HG02885 (cell line): Measurements from ENCODE around the gene ZNF107.
A peak's percentile ranks its signal among the peaks of the same experiment; 100 is the strongest.

Experiments
- ATAC-seq: cut with Tn5 transposase; IDR thresholded peaks from one replicate; pipeline ENCODE4 v1.9.1; 2021; ENCODE audit warnings: mild to moderate bottlenecking; ENCODE audit not compliant: unreplicated experiment, poor library complexity

Gene ZNF107

GRCh38 chr7:64665980-64666662, at the start of gene ZNF107:
ZNF107 (plus strand) TSS chr7:64666133; CDS start chr7:64666283, 150 bp downstream.
- ATAC-seq = peak; percentile 98

DNA sequence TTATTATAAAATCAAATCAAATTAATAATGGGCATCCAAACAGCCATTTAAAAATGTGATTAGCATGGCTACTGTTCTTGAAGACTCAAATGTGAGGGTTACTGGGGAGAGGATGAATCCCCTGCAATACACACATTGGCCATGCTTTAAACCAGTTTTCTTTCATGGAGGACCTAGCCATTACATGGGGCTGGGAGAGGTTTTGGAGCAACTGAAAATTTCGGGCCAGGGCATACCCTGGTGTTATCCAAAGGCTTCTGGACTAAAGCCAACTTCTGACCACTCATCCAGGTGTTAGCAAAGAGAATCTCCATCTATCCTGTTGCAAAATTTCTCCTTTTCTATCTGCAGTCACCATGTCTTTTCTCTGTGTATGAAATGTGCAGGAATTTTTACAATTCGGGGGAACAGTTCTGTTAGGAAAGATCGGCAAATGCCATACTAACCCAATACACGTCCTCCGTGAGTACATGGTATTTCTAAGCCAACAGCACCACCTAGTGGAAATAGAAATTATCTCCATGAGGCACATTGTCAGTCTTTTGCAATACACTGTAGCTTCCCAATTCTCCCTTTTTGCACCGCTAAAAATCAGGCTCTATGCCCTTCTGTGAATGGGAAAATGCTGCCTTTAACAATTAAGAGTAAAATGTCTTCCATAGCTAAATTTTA, 47.0 kb upstream of the ZNF107 start:
- no peak for ATAC-seq

DNA sequence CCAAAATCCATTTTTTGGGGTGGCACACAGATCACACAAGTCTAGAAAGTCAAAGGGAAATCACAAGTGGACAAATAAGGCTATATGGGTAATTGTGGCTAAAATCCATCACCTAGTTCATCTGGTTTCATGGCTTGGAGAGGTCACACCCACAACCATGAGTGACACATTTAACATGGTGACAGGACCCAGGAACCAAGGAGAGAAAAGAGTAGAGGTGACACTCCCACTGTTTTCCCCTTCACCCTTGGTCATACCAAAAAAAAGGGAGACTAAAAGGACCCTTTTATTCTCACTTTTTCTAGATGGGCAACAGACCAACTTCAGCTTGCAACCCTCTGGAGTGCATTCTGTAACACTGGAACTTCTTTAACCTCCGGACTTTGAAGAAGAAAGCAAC, 46.2 kb upstream of the ZNF107 start:
- no peak for ATAC-seq

GRCh38 chr7:64621656-64622055, 44.3 kb upstream of the ZNF107 start:
- no peak for ATAC-seq

GRCh38 chr7:64625114-64626082, 40.5 kb upstream of the ZNF107 start:
- no peak for ATAC-seq

DNA sequence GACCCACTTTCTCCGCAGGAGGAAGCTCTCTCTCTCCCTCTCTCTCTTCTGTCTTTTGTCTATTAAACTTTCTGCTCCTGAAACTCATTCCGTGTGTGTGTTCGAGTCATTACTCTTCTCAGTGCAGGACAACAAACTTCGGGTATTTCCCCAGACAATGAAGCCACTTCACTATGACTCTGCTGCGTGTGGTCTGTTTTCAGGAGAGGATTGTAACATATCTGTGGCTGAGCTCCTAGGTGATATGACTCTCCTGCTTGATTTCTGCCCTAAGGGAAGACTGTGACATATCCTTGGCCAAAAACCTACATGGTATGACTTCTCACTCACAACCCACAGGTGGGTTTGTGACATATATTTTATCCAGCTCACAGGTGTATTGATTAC, 39.9 kb upstream of the ZNF107 start:
- no peak for ATAC-seq

DNA sequence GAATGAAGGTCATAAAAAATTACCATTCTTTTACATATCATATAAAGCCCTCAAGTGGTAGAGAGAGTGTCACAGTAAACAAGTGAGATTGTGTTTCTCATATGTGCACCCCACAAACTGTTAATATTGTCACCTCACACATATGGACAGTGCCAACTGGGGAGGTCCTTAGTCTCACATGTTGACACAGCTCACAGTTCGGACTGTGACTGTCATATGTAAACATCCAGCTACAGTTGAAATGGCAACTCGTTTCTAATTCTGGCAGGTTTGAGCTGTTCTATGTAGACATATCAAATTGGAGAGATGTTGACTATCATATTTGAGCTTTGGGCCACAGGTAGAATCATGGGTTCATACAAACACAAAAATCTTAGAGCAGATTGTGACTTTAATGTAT, 39.4 kb upstream of the ZNF107 start:
- ATAC-seq = no peak

DNA sequence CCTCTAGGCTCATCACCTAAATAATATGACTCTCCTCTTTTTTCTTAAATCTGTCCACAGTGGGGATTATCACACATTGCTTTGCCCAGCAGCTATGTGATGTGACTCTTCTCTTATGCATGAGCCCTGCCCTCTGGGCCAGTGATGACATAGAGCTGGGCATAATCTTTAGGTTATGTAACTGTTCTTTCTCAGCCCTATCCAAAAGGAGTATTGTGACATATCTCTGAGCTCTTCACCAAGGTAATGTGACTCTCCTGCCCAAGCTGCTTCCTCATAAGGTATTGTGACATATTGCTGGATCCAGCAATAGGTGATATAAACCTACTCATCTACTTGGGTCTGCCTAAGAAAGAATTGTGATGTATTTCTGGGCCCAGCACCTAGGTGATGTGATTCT, 37.7 kb upstream of the ZNF107 start:
- no peak for ATAC-seq

DNA sequence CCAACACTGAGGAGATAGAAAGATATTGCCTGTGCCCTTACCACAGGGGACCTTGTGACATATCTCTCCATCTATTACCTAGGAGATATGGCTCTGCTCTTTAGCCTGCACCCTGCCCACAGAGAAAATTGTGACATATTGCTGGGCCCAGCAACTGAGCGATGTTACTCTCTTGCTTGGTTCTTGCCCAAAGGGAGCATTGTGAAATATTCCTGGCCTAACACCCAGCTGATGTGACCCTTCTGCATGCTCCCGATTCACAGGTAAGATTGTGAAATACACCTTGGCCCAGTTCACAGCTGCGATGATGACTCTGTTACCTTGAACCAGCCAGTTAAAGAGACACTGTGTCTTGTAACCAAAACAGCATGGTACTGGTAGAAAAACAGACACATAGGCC, 37.2 kb upstream of the ZNF107 start:
- no peak for ATAC-seq

DNA sequence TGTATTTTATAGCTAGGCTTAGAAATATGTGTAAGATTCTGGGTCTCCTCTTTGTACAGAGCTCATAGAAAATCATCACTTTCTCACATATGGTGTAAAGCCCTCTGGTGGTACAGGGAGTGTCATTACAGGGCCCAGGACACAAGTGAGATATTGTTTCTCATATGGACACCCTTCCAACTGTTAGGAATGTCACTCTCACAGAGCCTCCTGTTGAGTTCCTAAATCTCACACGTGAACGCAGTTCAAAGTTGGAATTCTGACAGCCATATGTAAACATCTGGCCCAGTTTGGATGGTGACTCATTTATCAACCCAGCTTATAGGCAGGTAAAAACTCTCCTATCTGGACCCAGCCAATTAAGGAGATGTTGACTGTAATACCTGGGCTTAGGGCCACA, 35.4 kb upstream of the ZNF107 start:
- ATAC-seq = no peak

DNA sequence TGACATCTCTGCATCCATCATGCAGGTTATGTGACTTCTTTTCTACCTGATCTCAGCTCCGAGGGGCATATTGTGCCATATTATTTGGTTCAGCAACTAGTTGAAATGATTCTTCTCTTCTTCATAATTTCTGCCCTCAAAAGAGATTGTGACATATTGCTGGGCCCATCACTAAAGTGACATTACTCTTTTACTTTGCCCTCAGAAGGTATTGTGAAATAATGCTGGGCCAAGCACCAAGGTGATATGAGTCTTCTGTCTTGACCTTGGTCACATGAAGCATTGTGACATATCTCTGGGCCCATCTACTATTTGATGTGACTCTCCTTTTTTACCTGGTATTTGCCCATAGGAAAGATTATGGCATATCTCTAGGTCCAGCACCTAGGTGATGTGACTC, 33.9 kb upstream of the ZNF107 start:
- ATAC-seq = no peak

DNA sequence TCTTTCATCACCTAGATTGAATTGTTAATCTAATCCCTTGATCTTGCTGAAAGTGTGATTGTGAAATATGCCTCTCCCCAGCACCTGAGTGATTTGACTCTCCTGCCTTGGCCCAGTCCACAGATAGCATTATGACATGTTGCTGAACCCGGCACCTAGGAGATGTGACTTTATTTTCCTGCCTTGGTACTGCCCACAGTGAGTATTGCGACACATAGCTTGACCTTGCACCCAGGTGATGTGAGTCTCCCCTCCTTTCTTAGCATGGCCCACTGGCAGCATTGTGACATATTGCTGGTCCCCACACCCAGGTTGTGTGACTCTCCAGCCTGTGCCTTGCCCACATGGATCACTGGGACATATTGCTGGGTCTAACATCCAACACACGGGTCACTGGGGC, 32.5 kb upstream of the ZNF107 start:
- no peak for ATAC-seq

DNA sequence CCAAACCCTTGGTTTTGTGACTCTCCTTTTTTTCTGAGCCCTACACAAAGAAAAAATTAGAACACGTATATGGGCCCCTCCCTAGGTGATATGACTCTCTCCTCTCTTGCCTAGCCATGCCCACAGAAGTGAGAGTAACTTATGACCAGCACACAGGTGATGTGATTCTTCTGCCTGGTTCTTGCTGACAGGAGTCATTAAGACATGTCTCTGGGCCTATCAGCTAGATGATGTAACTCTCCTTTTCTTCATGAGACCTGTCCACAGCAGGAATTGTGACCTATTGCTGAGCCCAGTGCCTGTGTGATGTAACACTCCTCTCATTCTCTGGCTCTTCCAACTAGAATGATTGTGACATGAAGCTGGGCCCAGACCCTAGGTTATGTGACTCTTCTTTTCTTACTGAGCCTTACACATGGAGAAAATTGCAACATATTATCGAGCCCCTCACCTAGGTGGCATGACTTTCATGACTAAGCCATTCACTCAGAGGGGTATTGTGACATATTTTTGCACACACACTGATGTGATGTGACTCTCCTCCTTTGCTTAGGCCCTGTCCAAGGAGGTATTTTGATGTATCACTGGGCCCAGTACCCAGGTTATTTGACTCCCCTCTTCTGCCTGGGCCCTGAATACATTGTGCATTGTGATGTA, 31.4 kb upstream of the ZNF107 start:
- ATAC-seq = no peak

DNA sequence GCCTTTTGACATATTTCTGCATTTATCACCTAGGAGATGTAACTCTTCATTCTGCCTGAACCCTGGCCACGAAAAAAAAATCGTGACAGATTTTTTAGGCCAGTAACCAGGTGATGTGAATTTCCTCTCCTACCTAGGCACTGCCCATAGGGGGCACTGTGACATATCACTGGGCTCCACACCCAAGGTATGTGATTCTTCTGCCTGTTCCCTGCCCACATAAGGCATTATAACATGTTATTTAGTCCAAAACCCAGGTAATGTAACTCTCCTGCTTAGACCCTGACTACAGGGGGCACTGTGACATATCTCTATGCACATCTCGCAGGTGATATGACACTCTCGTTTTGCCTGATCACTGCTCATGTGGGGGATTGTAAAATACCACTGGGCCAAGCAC, 29.5 kb upstream of the ZNF107 start:
- no peak for ATAC-seq

GRCh38 chr7:64637521-64638445, 28.1 kb upstream of the ZNF107 start:
- ATAC-seq = no peak

DNA sequence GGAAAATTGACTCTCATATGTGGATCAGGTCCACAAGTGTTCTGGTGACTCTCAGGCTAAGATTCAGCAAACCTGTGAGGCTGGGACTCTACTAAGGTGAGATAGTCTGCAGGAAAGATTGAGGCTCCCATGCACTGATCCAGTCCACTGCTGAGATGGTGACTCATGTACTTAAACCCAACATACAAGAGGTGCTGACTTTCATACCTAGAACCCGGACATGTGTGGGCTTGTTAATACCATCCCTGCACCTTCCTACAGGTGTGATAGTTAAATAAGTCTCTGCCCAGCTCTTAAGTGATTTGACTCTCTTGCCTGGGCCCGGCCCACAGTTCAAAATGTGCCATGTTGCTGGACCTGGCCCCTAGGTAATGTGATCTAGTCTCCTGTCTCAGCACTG, 27.1 kb upstream of the ZNF107 start:
- no peak for ATAC-seq

- no peak for ATAC-seq
Observed at GRCh38 chr7:64639267-64640001, 26.5 kb upstream of the ZNF107 start.

GRCh38 chr7:64640504-64640903, 25.4 kb upstream of the ZNF107 start:
- no peak for ATAC-seq

- no peak for ATAC-seq
Observed at GRCh38 chr7:64642046-64642445, 23.9 kb upstream of the ZNF107 start.
